HG03135 (cell line): ENCODE data around the gene STARD7.
"Not testable (repeated sequence)": the region's sequence is repeated elsewhere in the genome, so short reads cannot be mapped to it uniquely, and the experiment has no call there.

Source experiments
- ATAC-seq: cut with Tn5 transposase; IDR thresholded peaks from one replicate; pipeline ENCODE4 v1.9.1; 2021; ENCODE audit warnings: mild to moderate bottlenecking, moderate library complexity; ENCODE audit not compliant: unreplicated experiment

Gene STARD7

DNA sequence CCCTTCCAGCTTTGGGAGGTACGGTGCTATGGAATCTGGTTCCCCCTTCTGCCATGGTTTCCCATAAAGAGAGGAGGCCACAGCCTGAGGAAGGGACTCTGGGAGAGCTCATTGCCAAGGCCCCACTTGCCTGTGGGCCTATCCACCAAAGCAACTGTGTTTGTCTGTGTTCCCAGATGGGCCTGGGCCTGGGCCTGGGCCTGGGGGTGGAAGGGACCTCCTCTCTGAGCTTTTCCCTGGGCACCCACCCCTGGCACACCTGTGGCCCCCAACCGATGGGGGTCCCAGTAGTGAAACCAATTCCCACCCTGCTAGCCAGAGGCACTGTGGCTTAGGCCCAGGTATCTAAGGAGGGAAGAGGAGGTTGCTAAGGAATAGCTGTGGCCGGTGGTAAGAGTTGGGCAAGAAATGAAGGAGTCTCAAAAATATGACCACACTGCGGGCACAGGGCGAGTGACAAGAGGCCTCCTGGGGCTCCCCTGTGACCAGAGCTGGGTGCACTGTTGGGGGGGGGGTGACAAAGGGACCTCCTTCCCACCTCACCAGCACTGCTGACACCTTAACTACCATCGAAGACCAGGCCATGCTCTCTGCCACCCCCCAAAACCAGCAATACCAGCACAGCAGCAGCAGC, 58.5 kb downstream of the STARD7 start:
- ATAC-seq: no peak

DNA sequence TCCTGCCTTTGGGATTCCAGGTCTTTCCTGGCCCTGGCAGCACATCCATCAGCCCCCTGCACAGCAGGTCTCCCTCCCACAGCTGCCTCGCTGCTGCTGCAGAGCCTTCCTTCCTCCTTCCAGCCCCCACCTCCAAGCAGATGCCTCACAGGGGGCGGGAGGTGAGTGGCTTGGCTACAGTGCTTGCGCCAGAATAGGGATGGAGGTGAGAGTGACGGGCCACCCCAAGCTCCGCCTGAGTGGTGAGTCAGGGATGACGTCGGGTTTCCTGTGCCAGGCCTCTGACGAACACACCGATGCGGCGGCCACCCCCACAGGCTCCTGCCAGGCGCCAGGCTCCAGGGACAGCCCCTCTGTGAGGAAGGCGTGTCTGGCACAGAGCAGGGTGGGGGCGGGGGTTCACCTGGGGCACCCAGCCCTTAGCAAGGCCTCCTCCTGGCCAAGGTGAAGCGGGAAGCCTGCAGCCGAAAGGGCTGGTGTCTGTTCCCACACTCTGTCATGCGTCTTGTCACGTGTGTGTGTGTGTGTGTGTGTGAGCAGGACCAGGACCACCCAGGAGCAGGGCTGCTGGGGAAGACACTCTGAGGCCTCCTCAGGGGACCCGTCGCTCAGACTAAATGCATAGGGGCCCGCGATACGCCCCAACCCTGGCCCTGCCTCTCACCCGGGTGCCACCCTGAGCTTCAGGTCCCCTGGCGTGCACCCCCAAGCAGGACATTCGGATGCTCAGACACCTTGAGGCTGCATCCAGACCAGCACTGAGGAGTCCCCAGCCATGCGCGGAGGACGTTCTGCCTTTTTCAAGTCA, 60.0 kb downstream of the STARD7 start:
- ATAC-seq: peak; percentile 47

DNA sequence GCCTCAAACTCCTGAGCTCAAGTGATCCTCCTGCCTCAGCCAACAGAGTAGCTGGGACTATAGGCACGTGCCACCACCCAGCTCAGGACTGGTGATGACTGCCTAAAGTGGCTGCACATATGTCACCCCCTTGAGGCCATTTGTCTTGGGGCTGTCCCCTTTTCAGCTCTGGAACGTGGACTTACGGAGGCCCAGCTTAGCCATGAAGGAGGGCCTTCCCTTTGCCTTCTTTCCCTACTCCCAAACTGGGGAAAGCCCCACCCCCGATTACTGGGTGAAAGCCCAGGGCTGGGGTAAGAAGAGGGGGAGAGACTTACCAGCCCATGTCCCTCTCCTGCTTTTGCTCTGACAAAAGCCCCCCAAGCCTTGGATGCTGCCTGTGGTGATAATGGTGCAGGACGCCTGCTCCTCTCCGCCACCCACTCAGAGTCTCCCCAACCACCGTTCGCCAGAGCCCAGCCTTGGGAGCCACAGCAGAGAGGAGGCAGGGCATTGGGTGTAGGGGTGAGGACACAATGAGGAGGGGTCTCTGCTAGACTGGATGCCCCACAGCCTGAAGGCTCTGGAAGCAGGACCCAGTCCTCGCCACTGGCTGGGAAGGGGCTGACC, 60.9 kb downstream of the STARD7 start:
- ATAC-seq: no peak

DNA sequence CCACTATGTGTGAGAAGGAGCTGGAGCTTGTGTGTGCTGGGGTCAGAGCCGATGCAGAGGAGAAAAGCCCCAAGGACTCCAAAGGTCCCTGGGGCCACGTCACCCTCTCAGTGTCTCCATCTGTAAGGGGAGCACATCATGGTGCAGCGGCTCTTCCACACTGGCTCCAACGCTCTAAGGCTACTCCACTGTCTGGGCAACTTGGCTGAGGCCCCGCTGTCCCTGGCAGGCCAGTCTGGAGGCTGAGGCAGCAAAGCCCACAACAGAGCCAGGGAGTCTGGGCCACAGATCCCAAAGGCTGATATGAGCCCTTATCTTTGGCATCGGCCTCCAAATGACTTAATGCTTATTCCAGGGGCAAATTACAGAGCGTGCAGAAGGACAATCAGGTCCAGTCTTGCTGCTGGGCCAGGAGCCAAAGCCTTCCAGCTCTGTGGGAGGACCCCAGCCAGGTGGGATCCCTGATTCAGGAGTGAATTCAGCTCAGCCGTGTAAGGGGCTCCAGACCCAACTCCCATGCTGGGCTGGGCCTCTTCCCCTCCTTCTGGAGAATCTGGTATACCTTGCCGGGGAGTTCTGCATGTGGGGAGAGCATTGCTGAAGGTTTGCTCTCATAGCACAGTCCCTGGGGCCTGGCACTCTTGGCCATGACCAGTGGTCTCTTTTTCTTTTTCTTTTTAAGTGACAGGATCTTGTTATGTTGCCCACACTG, 61.6 kb downstream of the STARD7 start:
- ATAC-seq: no peak

DNA sequence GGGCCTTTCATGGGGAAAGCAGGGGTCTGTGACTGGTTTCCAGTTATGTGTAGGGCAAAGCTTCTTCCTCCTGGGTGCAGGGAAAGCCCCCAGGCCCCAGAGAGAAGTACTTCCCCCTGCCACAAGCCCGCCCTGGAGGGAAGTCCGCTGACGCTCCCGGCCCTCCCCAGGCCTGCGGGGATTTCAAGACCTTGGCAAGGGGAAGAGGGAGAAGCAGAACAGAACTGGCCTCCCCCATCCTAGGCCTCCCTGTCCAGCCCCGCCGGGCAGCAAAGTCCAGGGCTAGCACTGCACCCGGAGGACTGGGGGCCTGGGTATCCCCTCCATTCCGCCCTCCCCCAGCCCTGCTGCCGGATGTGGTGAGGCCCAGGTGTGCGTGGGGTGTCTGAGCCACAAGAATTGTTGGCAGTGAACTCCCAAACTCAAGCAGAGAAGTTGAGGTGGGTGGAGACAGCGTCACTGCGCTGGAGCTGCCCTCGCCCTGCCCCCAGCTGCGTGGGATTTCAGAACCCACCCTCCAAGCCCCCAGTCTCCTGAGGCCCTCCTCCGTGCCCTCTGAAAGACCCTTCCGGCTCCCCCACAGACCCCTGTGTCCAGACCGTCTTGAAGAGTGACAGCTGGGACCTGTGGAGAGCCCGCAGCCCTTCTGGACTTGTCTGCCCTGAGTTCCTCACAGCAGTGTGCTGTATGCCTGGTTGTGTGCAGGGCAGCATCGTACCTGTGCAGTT, 62.3 kb downstream of the STARD7 start:
- peak; percentile 27 for ATAC-seq

DNA sequence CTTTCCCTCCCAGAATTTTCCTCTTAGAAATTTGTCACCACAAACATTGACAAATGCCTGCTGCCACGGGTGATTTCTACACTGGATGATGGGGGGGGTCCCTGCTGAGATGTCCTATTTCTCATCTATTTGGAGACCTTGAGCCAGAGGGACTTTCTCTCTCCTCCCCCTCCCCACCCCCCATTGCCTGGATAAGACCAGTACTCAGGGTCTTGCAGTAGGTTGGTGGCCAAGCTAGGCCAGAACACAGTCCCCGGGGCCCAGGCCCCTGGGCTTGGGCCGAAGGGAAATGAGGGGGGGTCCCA, 62.8 kb downstream of the STARD7 start:
- no peak for ATAC-seq

DNA sequence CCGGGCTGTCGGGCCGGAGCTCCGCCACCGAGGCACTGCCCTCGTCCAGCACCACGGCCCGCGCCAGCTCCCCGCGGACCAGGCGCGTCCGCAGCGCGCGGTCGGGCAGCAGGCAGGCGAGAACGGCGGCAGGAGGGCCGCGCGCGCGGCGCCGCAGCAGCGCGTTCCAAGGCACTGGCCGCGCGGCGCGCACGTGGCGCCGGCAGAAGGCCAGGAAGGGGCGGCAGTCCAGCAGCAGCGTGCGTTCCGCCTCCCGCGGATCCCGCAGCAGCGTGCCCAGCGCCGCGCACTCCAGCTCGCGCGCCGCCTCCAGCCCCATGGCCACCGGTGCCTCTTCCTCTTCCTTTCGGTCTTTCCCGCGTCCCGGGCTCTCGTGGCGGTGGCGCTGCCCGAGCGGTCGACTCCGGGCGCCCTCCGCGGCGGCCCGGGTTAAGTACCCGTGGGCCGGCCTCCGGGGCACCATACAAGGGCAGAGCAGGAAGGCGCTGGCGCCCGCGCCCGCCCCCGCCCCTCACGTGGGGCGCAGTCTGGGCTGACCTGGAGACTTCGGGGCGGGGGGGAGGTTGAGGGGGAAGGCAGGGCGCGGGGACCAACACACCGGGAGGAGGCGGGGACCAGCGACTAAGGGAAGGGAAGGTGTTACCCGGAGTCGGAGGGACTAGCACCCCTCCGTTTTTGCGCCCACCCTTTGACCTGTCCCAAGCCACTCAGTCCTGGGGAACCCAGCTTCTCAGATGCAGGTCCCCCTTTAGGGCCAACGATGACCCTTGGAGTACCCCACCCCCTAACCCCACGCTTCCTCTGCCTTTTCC, 63.4 kb downstream of the STARD7 start, which contains the start of gene DUSP2:
DUSP2 (minus strand) TSS at position 405 of the 812 bp plus-strand sequence; CDS start at position 319, 86 bp downstream.
- ATAC-seq: peak; percentile 46

DNA sequence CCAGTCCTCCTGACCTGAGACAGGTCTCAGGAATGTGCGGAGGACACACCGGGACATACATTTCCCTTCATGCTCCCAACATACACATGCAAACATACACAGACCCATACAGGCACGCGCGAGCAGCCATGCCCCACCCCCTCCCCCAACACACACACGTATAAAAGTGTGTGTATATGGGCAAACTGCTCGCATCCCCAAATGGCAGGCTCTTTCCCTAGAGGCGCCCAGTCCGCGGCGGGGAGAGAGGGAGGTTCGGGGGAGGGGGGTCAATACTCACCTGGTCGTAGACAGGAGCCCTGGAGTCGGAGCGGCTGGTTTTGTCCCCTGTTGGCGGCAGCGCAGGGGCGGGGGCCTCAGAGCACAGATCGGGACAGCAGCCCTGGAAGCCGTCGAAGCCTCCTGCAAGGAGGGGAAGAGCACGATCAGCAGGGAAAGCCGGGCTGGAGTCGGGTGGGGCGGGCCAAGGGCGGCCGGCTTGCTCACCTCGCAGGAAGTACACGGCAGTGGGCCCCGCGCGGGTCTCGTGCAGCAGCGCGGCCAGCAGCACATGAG, 64.1 kb downstream of the STARD7 start:
- ATAC-seq: peak; percentile 0

DNA sequence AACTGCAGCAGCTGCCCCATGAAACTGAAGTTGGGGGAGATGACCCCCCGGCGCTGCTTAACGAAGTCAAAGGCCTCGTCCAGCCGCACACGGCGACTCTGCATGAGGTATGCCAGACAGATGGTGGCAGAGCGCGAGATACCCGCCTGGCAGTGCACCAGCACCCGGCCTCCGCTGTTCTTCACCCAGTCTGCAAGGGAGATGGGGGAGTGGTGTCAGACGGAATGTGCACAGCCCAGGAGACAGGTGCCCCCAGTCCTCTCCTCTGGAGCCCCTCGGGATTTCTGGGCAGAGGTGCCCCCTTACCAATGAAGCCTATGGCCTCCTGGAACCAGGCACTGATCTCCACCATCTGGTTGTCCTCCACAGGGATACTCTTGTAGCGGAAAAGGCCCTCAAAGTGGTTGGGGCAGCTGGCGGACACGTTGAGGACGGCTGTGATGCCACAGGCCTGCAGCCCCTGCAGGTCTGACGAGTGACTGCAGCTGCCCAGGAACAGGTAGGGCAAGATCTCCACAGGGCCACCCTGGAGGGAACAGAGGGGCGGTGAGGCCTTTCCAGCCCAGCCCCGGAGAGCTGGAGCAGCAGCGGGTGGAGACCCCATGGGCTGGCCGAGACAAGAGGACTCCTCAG, 64.7 kb downstream of the STARD7 start:
- ATAC-seq: no peak

DNA sequence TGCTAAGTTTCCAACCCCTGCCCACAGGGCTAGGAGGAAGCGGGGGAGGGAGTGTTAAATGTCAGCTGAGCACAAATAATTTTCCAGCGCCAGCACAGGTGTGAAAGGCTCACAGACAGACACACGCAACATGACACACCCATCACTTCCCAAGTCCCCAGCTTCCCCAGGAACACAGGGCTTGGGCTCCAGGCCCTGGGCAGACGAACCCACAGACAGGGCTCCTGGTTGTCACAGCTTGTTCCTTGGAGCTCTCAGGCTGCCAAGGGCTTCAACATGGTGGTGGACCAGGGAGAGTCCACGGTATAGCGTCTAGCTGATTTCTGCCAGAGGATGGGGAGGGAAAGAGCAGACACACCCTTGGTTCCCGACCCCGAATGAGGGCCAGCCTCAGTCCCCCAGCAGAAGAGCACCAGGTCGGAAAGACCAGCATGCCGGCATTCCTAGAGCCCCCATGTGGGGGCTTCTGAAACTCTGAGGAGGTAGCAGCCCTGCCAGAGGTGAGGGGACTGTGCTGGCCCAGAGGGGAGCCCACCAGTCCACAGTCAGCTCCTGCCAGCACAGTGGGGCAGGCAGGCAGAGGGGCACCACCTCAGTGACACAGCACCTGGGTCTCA, 65.3 kb downstream of the STARD7 start:
- no peak for ATAC-seq

DNA sequence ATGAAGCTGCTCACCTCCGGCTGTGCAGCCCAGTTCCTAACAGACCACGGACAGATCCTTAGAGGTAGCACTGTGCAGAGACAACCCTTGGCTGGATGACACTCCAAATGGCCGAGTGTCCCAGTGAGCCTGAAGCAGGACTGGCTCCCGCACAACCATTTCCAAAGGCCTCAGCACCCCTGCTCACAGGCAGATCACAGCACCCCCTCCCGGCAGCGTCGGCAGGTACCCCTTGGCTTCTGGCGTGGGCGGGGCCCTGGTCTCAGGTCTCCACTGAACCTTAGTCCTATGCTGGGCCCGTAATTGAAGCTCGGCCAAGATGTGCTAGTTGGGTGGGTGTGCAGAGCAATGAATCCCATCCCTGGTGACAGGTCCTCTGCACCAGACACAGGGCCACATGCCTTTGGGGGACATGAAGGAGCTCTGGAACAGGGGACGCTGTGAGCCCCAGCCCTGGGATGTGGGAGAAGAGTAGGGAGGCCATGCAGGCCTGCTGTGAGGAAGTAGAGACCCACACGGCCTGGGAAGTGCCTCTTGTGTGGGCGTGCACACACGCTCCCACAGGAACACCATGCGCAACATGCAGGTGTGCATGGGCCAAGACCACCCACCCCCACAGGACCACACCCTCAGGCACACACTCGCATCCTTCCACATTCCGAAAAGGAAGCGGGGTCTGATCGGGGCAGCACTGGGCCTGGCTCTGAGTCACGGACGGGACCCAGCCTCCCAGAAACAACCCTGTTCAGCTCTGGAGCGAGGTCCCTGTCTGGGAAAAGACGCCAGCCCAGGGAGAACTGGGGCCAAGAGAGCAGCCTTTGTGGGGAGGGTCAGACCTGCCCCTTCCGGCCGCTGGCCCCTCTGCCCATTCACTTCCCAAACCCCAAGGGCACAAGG, 66.2 kb downstream of the STARD7 start:
- ATAC-seq: no peak

DNA sequence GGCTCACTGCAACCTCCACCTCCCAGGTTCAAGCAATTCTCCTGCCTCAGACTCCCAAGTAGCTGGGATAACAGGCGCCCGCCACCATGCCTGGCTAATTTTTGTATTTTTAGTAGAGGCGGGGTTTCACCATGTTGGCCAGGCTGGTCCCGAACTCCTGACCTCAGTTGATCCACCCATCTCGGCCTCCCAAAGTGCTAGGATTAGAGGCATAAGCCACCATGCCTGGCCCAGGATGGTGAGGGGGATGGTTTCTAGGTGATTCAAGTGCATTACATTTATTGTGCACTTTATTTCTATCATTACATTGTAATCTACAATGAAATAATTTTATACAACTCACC, 67.0 kb downstream of the STARD7 start:
- not testable (repeated sequence) for ATAC-seq

DNA sequence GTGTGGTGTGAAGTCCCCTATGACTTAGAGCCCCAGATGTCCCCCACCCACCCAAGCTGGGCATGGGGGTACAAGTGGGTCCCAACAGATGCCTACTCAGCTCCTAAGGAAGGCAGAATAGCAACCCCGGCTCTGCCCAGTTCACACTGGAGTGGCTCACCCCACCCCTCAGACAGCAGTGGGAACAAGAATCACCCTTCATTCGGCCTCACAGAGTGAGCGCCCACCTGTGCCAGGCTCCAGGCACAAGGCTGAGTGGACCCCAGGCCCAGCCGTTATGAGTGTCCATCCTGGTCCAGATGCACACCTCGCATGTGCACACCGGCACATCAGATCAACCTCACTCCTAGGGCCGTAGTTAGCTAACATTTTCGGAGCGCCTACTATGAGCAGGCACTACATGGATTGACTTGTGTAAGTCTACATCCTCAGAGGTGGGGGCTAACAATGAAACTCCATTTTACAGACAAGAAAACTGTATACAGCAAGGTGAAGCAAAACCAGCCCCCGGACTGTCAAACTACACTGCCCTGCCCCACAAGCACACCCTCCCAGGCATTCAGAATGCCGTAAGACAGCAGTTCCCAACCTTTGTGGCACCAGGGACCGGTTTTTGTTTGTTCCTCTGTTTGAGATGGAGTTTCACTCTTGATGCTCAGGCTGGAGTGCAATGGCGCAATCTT, 67.5 kb downstream of the STARD7 start:
- ATAC-seq: no peak

DNA sequence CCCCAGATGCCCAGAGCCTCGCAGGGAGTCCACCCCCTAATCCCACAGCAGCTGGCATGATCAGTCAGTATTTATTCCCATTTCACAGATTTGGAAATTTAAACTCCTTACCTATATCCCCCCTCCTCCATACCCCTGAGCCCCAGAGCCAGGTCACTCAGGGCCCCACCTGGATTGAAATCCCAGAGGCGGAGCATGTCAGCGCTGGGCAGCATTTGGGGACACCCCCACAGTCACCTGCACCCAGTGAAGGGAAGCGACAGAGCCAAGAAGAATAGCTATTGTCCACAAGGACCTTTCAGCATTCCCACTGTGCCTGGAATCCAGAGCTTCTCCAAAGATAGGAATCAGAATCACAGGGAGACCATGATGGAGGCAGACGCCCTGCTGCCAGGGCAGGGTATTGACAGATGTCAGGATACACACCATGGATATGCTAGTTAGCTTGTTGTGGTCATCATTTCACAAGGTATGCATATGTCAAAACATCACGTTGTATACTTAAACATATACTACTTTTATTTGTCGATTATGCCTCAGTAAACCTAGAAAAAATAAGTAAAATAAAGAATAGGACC, 69.4 kb downstream of the STARD7 start:
- no peak for ATAC-seq

DNA sequence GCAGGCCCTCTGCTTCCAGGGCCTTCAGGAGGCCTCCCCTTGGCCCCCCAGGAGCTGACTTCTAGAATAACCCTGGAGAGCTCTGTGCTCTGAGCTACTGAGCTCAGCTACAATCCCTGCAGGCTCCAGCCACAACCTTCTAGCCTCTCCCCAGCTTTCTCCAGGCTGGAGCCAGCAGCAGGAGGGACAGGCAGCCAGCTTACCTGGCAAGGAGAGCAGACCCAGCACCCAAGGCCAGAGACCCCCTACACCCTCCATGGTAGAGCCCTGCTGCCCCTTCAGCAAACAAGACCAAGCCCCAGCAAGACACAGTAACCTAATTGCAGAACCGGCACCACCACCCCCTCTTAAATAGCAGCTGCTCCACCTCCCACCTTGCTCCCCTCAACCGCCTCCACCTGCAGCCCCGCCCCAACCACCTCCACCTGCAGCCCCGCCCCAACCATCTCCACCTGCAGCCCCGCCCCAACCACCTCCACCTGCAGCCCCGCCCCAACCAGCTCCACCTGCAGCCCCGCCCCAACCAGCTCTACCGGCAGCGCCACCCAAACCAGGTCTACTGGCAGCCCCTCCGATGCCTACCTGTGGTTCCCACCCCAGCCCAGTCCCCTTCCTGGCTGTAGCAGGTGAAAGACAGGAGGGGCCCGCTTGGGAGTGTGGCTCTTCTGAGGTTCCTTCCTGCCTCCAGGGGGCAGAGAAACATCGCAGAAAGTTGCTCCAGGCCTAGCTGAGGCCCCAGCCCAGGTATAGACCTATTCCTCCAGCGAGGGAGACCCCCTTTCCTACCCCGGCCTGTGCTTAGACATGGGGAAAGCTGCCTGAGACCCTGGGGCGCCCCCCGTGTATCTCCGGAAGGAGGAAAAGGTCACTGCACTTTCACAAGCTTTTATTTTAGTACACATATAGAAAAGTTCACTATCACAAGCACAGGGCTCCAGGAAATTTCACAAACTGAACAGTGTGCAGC, 70.2 kb downstream of the STARD7 start, which contains the start of gene ASTL:
ASTL (minus strand) TSS at position 324 of the 967 bp plus-strand sequence; CDS start at position 258, 66 bp downstream.
- no peak for ATAC-seq
